HG03469 (cell line): ENCODE data around the gene RXRA.

Experiments
- ATAC-seq: cut with Tn5 transposase; IDR thresholded peaks from one replicate; pipeline ENCODE4 v1.9.1; 2021; ENCODE audit warnings: mild to moderate bottlenecking, moderate library complexity, moderate number of reproducible peaks; ENCODE audit not compliant: unreplicated experiment

The RXRA gene

GRCh38 chr9:134365791-134366222, 39.6 kb downstream of the RXRA start:
- no peak for ATAC-seq

GRCh38 chr9:134366223-134367031, 40.2 kb downstream of the RXRA start:
- no peak for ATAC-seq

GRCh38 chr9:134367061-134367460, 40.8 kb downstream of the RXRA start:
- ATAC-seq = no peak

- no peak for ATAC-seq
These were observed 41.7 kb downstream of the RXRA start for GRCh38 chr9:134367791-134368490.

- ATAC-seq = no peak
These were observed 42.3 kb downstream of the RXRA start for GRCh38 chr9:134368571-134368970.

GRCh38 chr9:134369416-134370212, 43.4 kb downstream of the RXRA start:
- ATAC-seq = no peak

GRCh38 chr9:134370213-134370492, 43.9 kb downstream of the RXRA start:
- ATAC-seq = no peak

GRCh38 chr9:134370638-134371037, 44.4 kb downstream of the RXRA start:
- no peak for ATAC-seq

- ATAC-seq = no peak
These were observed 45.5 kb downstream of the RXRA start for GRCh38 chr9:134371731-134372130.

- ATAC-seq = no peak
These were observed 46.5 kb downstream of the RXRA start for GRCh38 chr9:134372581-134373267.

GRCh38 chr9:134373269-134373668, 47.0 kb downstream of the RXRA start:
- no peak for ATAC-seq

- no peak for ATAC-seq
These were observed 47.7 kb downstream of the RXRA start for GRCh38 chr9:134373953-134374300.

- no peak for ATAC-seq
These were observed 48.2 kb downstream of the RXRA start for GRCh38 chr9:134374301-134375010.

GRCh38 chr9:134375011-134375390, 48.7 kb downstream of the RXRA start:
- no peak for ATAC-seq

- ATAC-seq = no peak
These were observed 49.5 kb downstream of the RXRA start for GRCh38 chr9:134375430-134376385.

- ATAC-seq = no peak
These were observed 50.3 kb downstream of the RXRA start for GRCh38 chr9:134376386-134377142.

- no peak for ATAC-seq
These were observed 50.9 kb downstream of the RXRA start for GRCh38 chr9:134377143-134377484.

GRCh38 chr9:134377976-134378375, 51.7 kb downstream of the RXRA start:
- ATAC-seq = no peak

- no peak for ATAC-seq
These were observed 52.7 kb downstream of the RXRA start for GRCh38 chr9:134378901-134379338.
